Trophoblast cell (in vitro differentiated cells and primary cell): ENCODE results near the gene LRCOL1.
A peak's percentile ranks its signal among the peaks of the same experiment; 100 is the strongest.

Source experiments
- DNase-seq, 2 donors: peaks; one replicate each; pipeline ENCODE4 v3.0.0-alpha.2; 2016
- H2AFZ ChIP-seq: 2 replicates; pipeline ENCODE4 v1.6.1; 2013; ENCODE audit warnings: low read length, moderate library complexity, mild to moderate bottlenecking; ENCODE audit not compliant: insufficient read depth, poor library complexity
- H2AK5ac ChIP-seq: 2 replicates; pipeline ENCODE4 v1.6.1; 2013; ENCODE audit warnings: mild to moderate bottlenecking, low read length
- H2BK120ac ChIP-seq: 2 replicates; pipeline ENCODE4 v1.6.1; 2013; ENCODE audit warnings: low read length, mild to moderate bottlenecking, moderate library complexity; ENCODE audit not compliant: insufficient read depth, poor library complexity
- H2BK12ac ChIP-seq: 2 replicates; pipeline ENCODE4 v1.6.1; 2013; ENCODE audit warnings: mild to moderate bottlenecking, low read length, moderate library complexity
- H2BK5ac ChIP-seq: 2 replicates; pipeline ENCODE4 v1.6.1; 2013; ENCODE audit warnings: low read length, low read depth, moderate library complexity, mild to moderate bottlenecking; ENCODE audit not compliant: poor library complexity
- H3K14ac ChIP-seq: 2 replicates; pipeline ENCODE4 v1.6.1; 2013; ENCODE audit warnings: mild to moderate bottlenecking, low read length
- H3K18ac ChIP-seq: 2 replicates; pipeline ENCODE4 v1.6.1; 2013; ENCODE audit warnings: mild to moderate bottlenecking, low read length
- H3K23ac ChIP-seq: 2 replicates; pipeline ENCODE4 v1.6.1; 2013; ENCODE audit warnings: low read length
- H3K27ac ChIP-seq: 2 replicates; pipeline ENCODE4 v1.5.1; 2013; ENCODE audit warnings: low read depth, mild to moderate bottlenecking, inconsistent platforms, low read length, moderate library complexity
- H3K27me3 ChIP-seq: 2 replicates; pipeline ENCODE4 v1.6.1; 2013; ENCODE audit warnings: inconsistent platforms, mild to moderate bottlenecking, low read length, moderate library complexity; ENCODE audit not compliant: insufficient read depth
- H3K36me3 ChIP-seq, 2 experiments: 1 replicate in 1 of 2; 2 replicates in 1 of 2; pipeline ENCODE4 v1.6.1; 2013; ENCODE audit warnings: low read length in 2 of 2, mild to moderate bottlenecking in 2 of 2, moderate library complexity in 1 of 2; ENCODE audit not compliant: insufficient read depth in 2 of 2, control insufficient read depth in 1 of 2
- H3K4ac ChIP-seq: 2 replicates; pipeline ENCODE4 v1.6.1; 2013; ENCODE audit warnings: low read depth, mild to moderate bottlenecking, low read length, moderate library complexity
- H3K4me1 ChIP-seq, 2 experiments: 1 replicate in 1 of 2; 2 replicates in 1 of 2; pipeline ENCODE4 v1.6.1; 2013; ENCODE audit warnings: low read length in 2 of 2, mild to moderate bottlenecking in 2 of 2, moderate library complexity in 1 of 2; ENCODE audit not compliant: insufficient read depth in 2 of 2, control insufficient read depth in 1 of 2
- H3K4me2 ChIP-seq: 2 replicates; pipeline ENCODE4 v1.6.1; 2013; ENCODE audit warnings: inconsistent platforms, mild to moderate bottlenecking, low read length, moderate library complexity
- H3K4me3 ChIP-seq: 2 replicates; pipeline ENCODE4 v1.5.1; 2013; ENCODE audit warnings: mild to moderate bottlenecking, low read depth, low read length, inconsistent platforms
- H3K79me1 ChIP-seq: one replicate; pipeline ENCODE4 v1.6.1; 2013; ENCODE audit warnings: low read length
- H3K79me2 ChIP-seq: 2 replicates; pipeline ENCODE4 v1.6.1; 2013; ENCODE audit warnings: low read length, mild to moderate bottlenecking; ENCODE audit not compliant: control insufficient read depth, insufficient read depth, poor library complexity
- H3K9ac ChIP-seq: 2 replicates; pipeline ENCODE4 v1.6.1; 2013; ENCODE audit warnings: mild to moderate bottlenecking, low read length
- H3K9me3 ChIP-seq: 2 replicates; pipeline ENCODE4 v1.6.1; 2013; ENCODE audit warnings: low read depth, mild to moderate bottlenecking, control low read depth, inconsistent platforms, low read length; ENCODE audit not compliant: insufficient read depth
- H4K12ac ChIP-seq: 2 replicates; pipeline ENCODE4 v1.6.1; 2013; ENCODE audit warnings: low read depth, mild to moderate bottlenecking, low read length, moderate library complexity
- H4K8ac ChIP-seq: 2 replicates; pipeline ENCODE4 v1.6.1; 2013; ENCODE audit warnings: low read depth, mild to moderate bottlenecking, low read length, moderate library complexity
- H4K91ac ChIP-seq: one replicate; pipeline ENCODE4 v1.6.1; 2013; ENCODE audit warnings: low read depth, mild to moderate bottlenecking, low read length, moderate library complexity
- WGBS: extraction: QIAGEN DNeasy Blood & Tissue Kit; methylation state at CpG from one replicate; pipeline ENCODE4 v1.1.7; 2013; ENCODE audit warnings: missing lambda C conversion rate; ENCODE audit not compliant: insufficient read length, insufficient coverage; ENCODE audit errors: extremely low coverage; 5-methylcytosine and 5-hydroxymethylcytosine counted together

The LRCOL1 gene

GRCh38 chr12:132617822-132618682 lies 7.7 kb upstream of the LRCOL1 start:
- Histone ChIP-seq H3K4me1 (peaks cover 9 to 11% of the 10 kb centered on the region in 2 experiments), H2AK5ac (no peak overlapping the region), H4K12ac (no peak overlapping the region), H3K27ac (no peak overlapping the region), H3K4me3 (no peak overlapping the region), H2BK5ac (no peak overlapping the region), H3K4me2 (no peak overlapping the region), H3K9ac (no peak overlapping the region), H3K9me3 (peaks cover 18% of the 10 kb centered on the region), H2BK120ac (no peak overlapping the region), H3K4ac (no peak overlapping the region), H4K8ac (no peak overlapping the region), H2AFZ (no peak overlapping the region), H3K14ac (no peak overlapping the region), H3K27me3 (peaks cover 30% of the 10 kb centered on the region), H4K91ac (no peak overlapping the region), H3K79me1 (no peaks in the 10 kb centered on the region), H3K23ac (no peak overlapping the region), H3K79me2 (no peaks in the 10 kb centered on the region), H3K18ac (no peak overlapping the region), H3K36me3 (no peaks in the 10 kb centered on the region), H2BK12ac (no peak overlapping the region)
- no peak for DNase-seq
- WGBS: 100% methylated on average over 3 of the region's 51 CpGs

- H3K23ac ChIP-seq: no peak overlapping the region
- no CpG with 5 or more reads among the region's 4 CpGs for WGBS
Measured at GRCh38 chr12:132617135-132617701, 6.8 kb upstream of the LRCOL1 start.

GRCh38 chr12:132615579-132616038 lies 5.2 kb upstream of the LRCOL1 start:
- Histone ChIP-seq H3K79me1 (no peaks in the 10 kb centered on the region), H3K36me3 (no peaks in the 10 kb centered on the region), H4K12ac (no peak overlapping the region), H3K4ac (no peak overlapping the region), H2BK12ac (no peak overlapping the region), H3K14ac (no peak overlapping the region), H3K79me2 (no peaks in the 10 kb centered on the region), H3K18ac (no peak overlapping the region), H3K27ac (no peak overlapping the region), H3K9me3 (peaks cover 32% of the 10 kb centered on the region), H3K4me3 (no peak overlapping the region), H4K91ac (no peak overlapping the region), H3K4me1 (peaks cover 0 to 2% of the 10 kb centered on the region in 2 experiments), H3K9ac (no peak overlapping the region), H2AK5ac (no peak overlapping the region), H4K8ac (no peak overlapping the region), H2AFZ (no peak overlapping the region), H3K23ac (no peak overlapping the region), H3K4me2 (no peak overlapping the region), H2BK120ac (no peak overlapping the region), H3K27me3 (peaks cover 30% of the 10 kb centered on the region), H2BK5ac (no peak overlapping the region)
- no CpG with 5 or more reads among the region's 16 CpGs for WGBS
- DNase-seq: no peak

More at GRCh38 chr12:132617135-132617701, 6.8 kb upstream of the LRCOL1 start:
- no peaks in the 10 kb centered on the region for H3K79me1 ChIP-seq
- no peak overlapping the region for H2BK120ac ChIP-seq
- peaks cover 30% of the 10 kb centered on the region for H3K27me3 ChIP-seq
- no peak overlapping the region for H3K4me2 ChIP-seq
- no peaks in the 10 kb centered on the region for H3K79me2 ChIP-seq
- H2AK5ac ChIP-seq: no peak overlapping the region
- H2BK5ac ChIP-seq: no peak overlapping the region
- H3K14ac ChIP-seq: no peak overlapping the region
- no peaks in the 10 kb centered on the region for H3K36me3 ChIP-seq
- H3K9ac ChIP-seq: no peak overlapping the region
- no peak overlapping the region for H3K18ac ChIP-seq
- no peak overlapping the region for H3K4ac ChIP-seq
- peaks cover under 1 to 3% of the 10 kb centered on the region in 2 experiments for H3K4me1 ChIP-seq
- peaks cover 18% of the 10 kb centered on the region for H3K9me3 ChIP-seq
- no peak overlapping the region for H3K27ac ChIP-seq
- H2BK12ac ChIP-seq: no peak overlapping the region
- H2AFZ ChIP-seq: no peak overlapping the region
- H4K8ac ChIP-seq: no peak overlapping the region
- no peak for DNase-seq
- no peak overlapping the region for H4K12ac ChIP-seq
- H4K91ac ChIP-seq: no peak overlapping the region
- no peak overlapping the region for H3K4me3 ChIP-seq

- H3K4ac ChIP-seq: no peak overlapping the region
- H2BK120ac ChIP-seq: no peak overlapping the region
- no peak overlapping the region for H3K9ac ChIP-seq
- H3K79me1 ChIP-seq: no peaks in the 10 kb centered on the region
- H4K12ac ChIP-seq: no peak overlapping the region
- no peak overlapping the region for H3K4me2 ChIP-seq
- H3K18ac ChIP-seq: no peak overlapping the region
- no peak overlapping the region for H3K23ac ChIP-seq
- no peaks in the 10 kb centered on the region for H3K36me3 ChIP-seq
- H3K79me2 ChIP-seq: no peaks in the 10 kb centered on the region
- H2AFZ ChIP-seq: no peak overlapping the region
- H3K14ac ChIP-seq: no peak overlapping the region
- no peak overlapping the region for H2BK12ac ChIP-seq
- peaks cover 32% of the 10 kb centered on the region for H3K9me3 ChIP-seq
- WGBS: no CpG with 5 or more reads among the region's 18 CpGs
- peaks cover 0 to 2% of the 10 kb centered on the region in 2 experiments for H3K4me1 ChIP-seq
- H4K8ac ChIP-seq: no peak overlapping the region
- peaks cover 30% of the 10 kb centered on the region for H3K27me3 ChIP-seq
- H4K91ac ChIP-seq: no peak overlapping the region
- no peak overlapping the region for H2AK5ac ChIP-seq
- H2BK5ac ChIP-seq: no peak overlapping the region
- DNase-seq: peak; percentile 87 to 94
- no peak overlapping the region for H3K27ac ChIP-seq
- no peak overlapping the region for H3K4me3 ChIP-seq
Measured at GRCh38 chr12:132614861-132615578, 4.6 kb upstream of the LRCOL1 start.
